Naive B cell (primary cell): ENCODE data around the gene TSPAN5. TPM values are rescaled to one million over a fixed set of nuclear protein-coding genes. Genes with fewer than 3 reads are reported as not detected.
A peak's percentile ranks its signal among the peaks of the same experiment; 100 is the strongest.
"Not testable (repeated sequence)": the region's sequence is repeated elsewhere in the genome, so short reads cannot be mapped to it uniquely, and the experiment has no call there.

Experiments
- ATAC-seq, 2 donors: fragments of 150-1000 bp; cut with Tn5 transposase; 2 replicates each; pipeline ENCODE4 v1.10.0; 2021; ENCODE audit warnings: low read depth in 2 of 2, mild to moderate bottlenecking in 2 of 2, moderate library complexity in 2 of 2
- DNase-seq: peaks from one replicate; pipeline ENCODE4 v3.0.0; 2022
- H3K27ac Mint-ChIP-seq, 6 donors: one replicate each; pipeline ENCODE4 v1.8.0; 2020 to 2022; ENCODE audit warnings: mild to moderate bottlenecking in 6 of 6, mixed read lengths in 6 of 6, moderate library complexity in 5 of 6, inconsistent platforms in 2 of 6
- H3K27me3 Mint-ChIP-seq, 3 donors: one replicate each; pipeline ENCODE4 v1.8.0; 2021 to 2022; ENCODE audit warnings: mixed read lengths in 3 of 3, mild to moderate bottlenecking in 1 of 3
- H3K36me3 Mint-ChIP-seq, 2 donors: one replicate each; pipeline ENCODE4 v1.8.0; 2020 to 2022; ENCODE audit warnings: mixed read lengths in 2 of 2, inconsistent platforms in 1 of 2, mild to moderate bottlenecking in 1 of 2
- H3K4me1 Mint-ChIP-seq, 3 donors: one replicate each; pipeline ENCODE4 v1.8.0; 2020 to 2022; ENCODE audit warnings: mixed read lengths in 3 of 3, inconsistent platforms in 1 of 3, mild to moderate bottlenecking in 1 of 3, moderate library complexity in 1 of 3
- H3K4me3 Mint-ChIP-seq, 8 donors: one replicate each; pipeline ENCODE4 v1.8.0; 2020 to 2022; ENCODE audit warnings: mild to moderate bottlenecking in 8 of 8, mixed read lengths in 8 of 8, moderate library complexity in 8 of 8, inconsistent platforms in 2 of 8
- H3K9me3 Mint-ChIP-seq, 7 donors: one replicate each; pipeline ENCODE4 v1.8.0; 2020 to 2022; ENCODE audit warnings: mixed read lengths in 7 of 7, mild to moderate bottlenecking in 5 of 7, inconsistent platforms in 2 of 7, moderate library complexity in 1 of 7
- polyA plus RNA-seq, 6 donors: library from polyadenylated mRNA; unstranded; fragments of 300-500 nt; fragmentation: Illumina TruSeq; gene quantifications; one replicate each; pipeline ENCODE4 v1.2.3, GENCODE V29; 2021; ENCODE audit warnings: low read depth in 6 of 6

TSPAN5 gene
- polyA plus RNA-seq, 6 donors from 2014 or later = 3.9 to 10.2 (median 8.8) TPM

- not testable (repeated sequence) for H3K36me3 Mint-ChIP-seq, H3K4me3 Mint-ChIP-seq, H3K4me1 Mint-ChIP-seq, DNase-seq, ATAC-seq, H3K27me3 Mint-ChIP-seq, H3K9me3 Mint-ChIP-seq
- peak overlapping the region in 1 of 6 donors; percentile 15 for H3K27ac Mint-ChIP-seq
Measured at GRCh38 chr4:98534146-98534545, 124.3 kb downstream of the TSPAN5 start.

- no peaks in the 10 kb centered on the region for H3K27me3 Mint-ChIP-seq
- no peaks in the 10 kb centered on the region for H3K36me3 Mint-ChIP-seq
- no peak for ATAC-seq
- peak overlapping the region in 2 of 6 donors; percentile 1 to 63 for H3K27ac Mint-ChIP-seq
- no peak for DNase-seq
- H3K4me3 Mint-ChIP-seq = no peak overlapping the region
- peaks cover 2 to 9% (median 5%) of the 10 kb centered on the region in 3 donors for H3K4me1 Mint-ChIP-seq
- H3K9me3 Mint-ChIP-seq = peaks cover 0 to 7% (median 4%) of the 10 kb centered on the region in 7 donors
Measured at GRCh38 chr4:98530572-98530971, 127.8 kb downstream of the TSPAN5 start.

- Mint-ChIP-seq H3K36me3 (no peaks in the 10 kb centered on the region), H3K9me3 (peaks cover 0 to 7% (median 3%) of the 10 kb centered on the region in 7 donors), H3K27ac (peak overlapping the region in 1 of 6 donors; percentile 63), H3K4me1 (peaks cover 2 to 9% (median 5%) of the 10 kb centered on the region in 3 donors), H3K27me3 (no peaks in the 10 kb centered on the region), H3K4me3 (no peak overlapping the region)
- DNase-seq = no peak
- ATAC-seq = no peak
Measured at GRCh38 chr4:98529970-98530569, 128.3 kb downstream of the TSPAN5 start.

GRCh38 chr4:98528882-98529281 is 129.5 kb downstream of the TSPAN5 start:
- DNase-seq (no peak), ATAC-seq (no peak)
- H3K4me1 Mint-ChIP-seq = peaks cover 2 to 9% (median 5%) of the 10 kb centered on the region in 3 donors
- H3K4me3 Mint-ChIP-seq = no peak overlapping the region
- H3K27ac Mint-ChIP-seq = peak overlapping the region in 2 of 6 donors; percentile 56 to 65
- H3K9me3 Mint-ChIP-seq = peaks cover 0 to 7% (median 3%) of the 10 kb centered on the region in 7 donors
- no peaks in the 10 kb centered on the region for H3K36me3 Mint-ChIP-seq
- no peaks in the 10 kb centered on the region for H3K27me3 Mint-ChIP-seq

- no peak for ATAC-seq
- no peaks in the 10 kb centered on the region for H3K27me3 Mint-ChIP-seq
- no peak for DNase-seq
- H3K4me3 Mint-ChIP-seq = no peak overlapping the region
- peak overlapping the region in 1 of 6 donors; percentile 26 for H3K27ac Mint-ChIP-seq
- no peaks in the 10 kb centered on the region for H3K36me3 Mint-ChIP-seq
- H3K4me1 Mint-ChIP-seq = peaks cover 2 to 9% (median 5%) of the 10 kb centered on the region in 3 donors
- H3K9me3 Mint-ChIP-seq = peaks cover 0 to 7% (median 3%) of the 10 kb centered on the region in 7 donors
Measured at GRCh38 chr4:98527534-98528269, 130.7 kb downstream of the TSPAN5 start.

- Mint-ChIP-seq H3K4me1 (peaks cover 9 to 26% (median 16%) of the 10 kb centered on the region in 3 donors), H3K27me3 (no peaks in the 10 kb centered on the region), H3K36me3 (no peaks in the 10 kb centered on the region), H3K9me3 (no peaks in the 10 kb centered on the region), H3K4me3 (no peak overlapping the region), H3K27ac (no peak overlapping the region)
- ATAC-seq = no peak
- no peak for DNase-seq
Measured at GRCh38 chr4:98524230-98524629, 134.2 kb downstream of the TSPAN5 start.

GRCh38 chr4:98522636-98523395 is 135.6 kb downstream of the TSPAN5 start:
- no peaks in the 10 kb centered on the region for H3K36me3 Mint-ChIP-seq
- ATAC-seq (no peak), DNase-seq (no peak)
- no peaks in the 10 kb centered on the region for H3K9me3 Mint-ChIP-seq
- H3K4me1 Mint-ChIP-seq = peaks cover 21 to 33% (median 22%) of the 10 kb centered on the region in 3 donors
- H3K27ac Mint-ChIP-seq = peak overlapping the region in 1 of 6 donors; percentile 48
- H3K27me3 Mint-ChIP-seq = no peaks in the 10 kb centered on the region
- H3K4me3 Mint-ChIP-seq = no peak overlapping the region

- peaks cover 20 to 33% (median 21%) of the 10 kb centered on the region in 3 donors for H3K4me1 Mint-ChIP-seq
- ATAC-seq = no peak
Measured at GRCh38 chr4:98522062-98522461, 136.3 kb downstream of the TSPAN5 start.

GRCh38 chr4:98521486-98521885 is 136.9 kb downstream of the TSPAN5 start:
- ATAC-seq (no peak), DNase-seq (no peak)
- Mint-ChIP-seq H3K4me1 (peaks cover 20 to 33% (median 20%) of the 10 kb centered on the region in 3 donors), H3K4me3 (no peak overlapping the region), H3K9me3 (peaks cover 0 to 6% (median 3%) of the 10 kb centered on the region in 7 donors), H3K27me3 (no peaks in the 10 kb centered on the region), H3K36me3 (peaks cover 0 to 5% of the 10 kb centered on the region in 2 donors), H3K27ac (peak overlapping the region in 2 of 6 donors; percentile 56 to 62)

More at GRCh38 chr4:98522062-98522461, 136.3 kb downstream of the TSPAN5 start:
- H3K9me3 Mint-ChIP-seq = no peaks in the 10 kb centered on the region
- H3K27ac Mint-ChIP-seq = peak overlapping the region in 1 of 6 donors; percentile 62
- no peaks in the 10 kb centered on the region for H3K36me3 Mint-ChIP-seq
- H3K27me3 Mint-ChIP-seq = no peaks in the 10 kb centered on the region
- no peak for DNase-seq
- H3K4me3 Mint-ChIP-seq = no peak overlapping the region

GRCh38 chr4:98519268-98519977 is 139.0 kb downstream of the TSPAN5 start:
- peak overlapping the region in 1 of 8 donors; percentile 47 for H3K4me3 Mint-ChIP-seq
- DNase-seq (no peak), ATAC-seq (no peak)
- H3K27ac Mint-ChIP-seq = peak overlapping the region in 4 of 6 donors; percentile 6 to 71 (median 32)
- no peaks in the 10 kb centered on the region for H3K27me3 Mint-ChIP-seq
- H3K4me1 Mint-ChIP-seq = peaks cover 20 to 38% (median 22%) of the 10 kb centered on the region in 3 donors
- peaks cover 0 to 7% (median 4%) of the 10 kb centered on the region in 7 donors for H3K9me3 Mint-ChIP-seq
- peaks cover 0 to 5% of the 10 kb centered on the region in 2 donors for H3K36me3 Mint-ChIP-seq

GRCh38 chr4:98518559-98519267 is 139.7 kb downstream of the TSPAN5 start:
- H3K36me3 Mint-ChIP-seq = peaks cover 0 to 5% of the 10 kb centered on the region in 2 donors
- H3K27me3 Mint-ChIP-seq = no peaks in the 10 kb centered on the region
- peaks cover 20 to 38% (median 22%) of the 10 kb centered on the region in 3 donors for H3K4me1 Mint-ChIP-seq
- H3K9me3 Mint-ChIP-seq = peaks cover 0 to 7% (median 4%) of the 10 kb centered on the region in 7 donors
- ATAC-seq (peak; percentile 92 to 97), DNase-seq (peak; percentile 37)
- H3K27ac Mint-ChIP-seq = peak overlapping the region in 5 of 6 donors; percentile 44 to 93 (median 71)
- H3K4me3 Mint-ChIP-seq = peak overlapping the region in 5 of 8 donors; percentile 5 to 80 (median 16)
